GM23338 (cell line): Measurements from ENCODE around the gene TMEM191B. TPM values are rescaled to one million over a fixed set of nuclear protein-coding genes. Genes with fewer than 3 reads are reported as not detected.
A peak's percentile ranks its signal among the peaks of the same experiment; 100 is the strongest.
"Not testable (repeated sequence)": the region's sequence is repeated elsewhere in the genome, so short reads cannot be mapped to it uniquely, and the experiment has no call there.

Experiments used
- ATAC-seq: fragments of 200-7000 bp; cut with Tn5 transposase; 3 replicates; pipeline ENCODE4 v1.9.1; 2020
- DNase-seq: peaks from one replicate; pipeline ENCODE4 v3.0.0-alpha.2; 2015; ENCODE audit warnings: low spot score
- H2AFZ ChIP-seq: fragments of 200-600 bp; sonication (generic); 2 replicates; pipeline ENCODE4 v1.8.0; 2016; ENCODE audit warnings: antibody characterized with exemption, mild to moderate bottlenecking, moderate library complexity
- H3F3A ChIP-seq: fragments of 200-600 bp; sonication (generic); replicated peaks from 2 replicates; pipeline ENCODE4 v1.8.0; 2017; ENCODE audit warnings: antibody characterized with exemption, mixed run types, low read depth
- H3K27ac ChIP-seq: fragments of 200-600 bp; sonication (generic); 2 replicates; pipeline ENCODE4 v1.6.1; 2016; ENCODE audit warnings: low read depth
- H3K27me3 ChIP-seq: fragments of 200-600 bp; sonication (generic); 2 replicates; pipeline ENCODE4 v1.8.0; 2016; ENCODE audit warnings: mild to moderate bottlenecking, mixed run types, moderate library complexity; ENCODE audit not compliant: insufficient read depth
- H3K36me3 ChIP-seq: fragments of 200-600 bp; sonication (generic); 2 replicates; pipeline ENCODE4 v1.8.0; 2016; ENCODE audit warnings: mild to moderate bottlenecking; ENCODE audit not compliant: insufficient read depth
- H3K4me1 ChIP-seq: fragments of 200-600 bp; sonication (generic); 2 replicates; pipeline ENCODE4 v1.8.0; 2016; ENCODE audit warnings: mild to moderate bottlenecking, moderate library complexity; ENCODE audit not compliant: insufficient read depth
- H3K4me2 ChIP-seq: fragments of 200-600 bp; sonication (generic); 2 replicates; pipeline ENCODE4 v1.7.1; 2017; ENCODE audit warnings: mixed run types
- H3K4me3 ChIP-seq: fragments of 200-600 bp; sonication (generic); 2 replicates; pipeline ENCODE4 v1.6.1; 2016; ENCODE audit warnings: mixed run types
- H3K79me2 ChIP-seq: fragments of 200-600 bp; sonication (generic); replicated peaks from 2 replicates; pipeline ENCODE4 v1.8.0; 2017; ENCODE audit warnings: mild to moderate bottlenecking; ENCODE audit not compliant: insufficient read depth
- H3K9me2 ChIP-seq: fragments of 200-600 bp; sonication (generic); 2 replicates; pipeline ENCODE4 v1.8.0; 2017; ENCODE audit not compliant: insufficient read depth
- H4K20me1 ChIP-seq: fragments of 200-600 bp; sonication (generic); replicated peaks from 2 replicates; pipeline ENCODE4 v1.8.0; 2017; ENCODE audit warnings: mild to moderate bottlenecking; ENCODE audit not compliant: insufficient read depth
- H3K27ac Mint-ChIP-seq: 2 replicates; pipeline ENCODE4 v1.8.0; 2020; ENCODE audit warnings: inconsistent platforms, mild to moderate bottlenecking, moderate library complexity, mixed read lengths
- H3K27me3 Mint-ChIP-seq: 3 replicates; pipeline ENCODE4 v1.8.0; 2022; ENCODE audit warnings: low read depth, mild to moderate bottlenecking, moderate library complexity, mixed read lengths, inconsistent platforms; ENCODE audit not compliant: insufficient read depth, poor library complexity
- H3K36me3 Mint-ChIP-seq: 3 replicates; pipeline ENCODE4 v1.8.0; 2021; ENCODE audit warnings: low read depth, mild to moderate bottlenecking, inconsistent platforms, moderate library complexity, mixed read lengths
- H3K4me1 Mint-ChIP-seq: 3 replicates; pipeline ENCODE4 v1.8.0; 2020; ENCODE audit warnings: mild to moderate bottlenecking, inconsistent platforms, mixed read lengths
- H3K4me3 Mint-ChIP-seq: 3 replicates; pipeline ENCODE4 v1.8.0; 2021; ENCODE audit warnings: moderate library complexity, mild to moderate bottlenecking, inconsistent platforms, mixed read lengths
- H3K9me3 Mint-ChIP-seq: 3 replicates; pipeline ENCODE4 v1.8.0; 2020; ENCODE audit warnings: moderate library complexity, mild to moderate bottlenecking, inconsistent platforms, mixed read lengths
- long read RNA-seq: library from polyadenylated mRNA; unstranded; transcript quantifications from one replicate; pipeline ENCODE4 v2.0.0, GENCODE V29; 2020; ENCODE audit not compliant: unreplicated experiment
- polyA plus RNA-seq: library from polyadenylated mRNA; unstranded; fragments of >200 nt; fragmentation: Nextera tagmentation; extraction: Ambion mirVana; gene quantifications from 2 replicates; pipeline ENCODE4 v1.2.1, GENCODE V29; 2016
- total RNA-seq: library from RNA; depleted of rRNA; stranded (reverse); fragments of >200 nt; shearing (Covaris generic); gene quantifications from 2 replicates; pipeline ENCODE4 v1.2.3, GENCODE V29; 2014; rRNA removed

TMEM191B gene
- total RNA-seq (3.6 and 26.3 TPM in 2 replicates), polyA plus RNA-seq (5.3 and 8.3 TPM in 2 replicates)
- long read RNA-seq, partial matches to known transcripts, result 2 of 3 reads
- long read RNA-seq, other reads (novel, unspliced or antisense), result 0 of 3 reads

DNA sequence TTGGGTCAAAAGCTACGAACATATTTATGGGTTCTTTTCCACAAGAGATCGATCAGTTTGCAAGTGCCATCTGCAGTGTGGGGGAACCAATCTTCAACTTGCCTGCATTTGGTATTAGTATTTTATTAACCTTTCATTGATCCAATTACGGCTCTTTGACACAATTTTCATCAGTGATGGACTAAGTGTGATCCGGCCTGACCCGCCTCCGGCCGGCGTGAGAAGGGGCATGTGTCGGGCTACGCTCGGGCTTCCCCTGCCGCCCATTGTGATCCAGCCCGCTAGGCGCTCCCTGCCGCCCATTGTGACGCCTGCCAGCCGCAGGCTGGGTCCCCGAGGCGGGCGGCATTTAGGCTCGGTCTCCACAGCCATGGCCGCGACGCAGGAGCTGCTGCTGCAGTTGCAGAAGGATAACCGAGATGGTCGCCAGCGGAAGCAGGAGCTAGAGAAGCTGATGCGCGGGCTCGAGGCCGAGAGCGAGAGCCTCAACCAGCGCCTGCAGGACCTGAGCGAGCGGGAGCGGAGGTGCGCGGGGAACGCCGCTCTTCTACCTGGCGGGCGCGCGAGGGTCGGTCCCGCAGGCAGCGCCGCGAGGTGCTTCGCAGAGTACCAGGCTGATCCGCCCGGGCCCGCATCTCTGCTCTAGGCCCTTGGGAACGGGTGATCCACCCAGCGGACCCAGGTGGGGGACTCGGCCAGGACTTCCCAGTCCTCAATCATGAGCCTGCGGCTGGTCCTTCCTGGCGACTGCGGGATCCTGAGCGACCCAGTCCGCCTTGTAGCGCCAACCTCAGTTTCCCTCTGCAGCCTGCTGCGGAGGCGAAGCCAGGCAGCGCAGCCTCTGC, at the start of gene TMEM191B:
Gene TMEM191B (plus strand): TSS at position 51 of the 845 bp plus-strand sequence. CDS start 179 bp downstream, at position 230.
- not testable (repeated sequence) for H3K79me2 ChIP-seq, H3K27ac Mint-ChIP-seq, H3K4me2 ChIP-seq, H2AFZ ChIP-seq, H3K36me3 Mint-ChIP-seq, H3K27me3 ChIP-seq, DNase-seq, H3K27ac ChIP-seq, H3K4me3 ChIP-seq, H3K4me1 ChIP-seq, H3F3A ChIP-seq, H3K9me2 ChIP-seq, H3K27me3 Mint-ChIP-seq, H3K4me1 Mint-ChIP-seq, H4K20me1 ChIP-seq, H3K36me3 ChIP-seq, H3K9me3 Mint-ChIP-seq
- ATAC-seq, result peak; percentile 47
- peak within 1 kb of the TSS; percentile 29; the same call in 1 of the 3 replicates for H3K4me3 Mint-ChIP-seq

GRCh38 chr22:18496227-18496626, 31.4 kb upstream of the TMEM191B start:
- H3K4me3 Mint-ChIP-seq, H3K4me3 ChIP-seq, H3K9me3 Mint-ChIP-seq, H3K36me3 Mint-ChIP-seq, DNase-seq, H4K20me1 ChIP-seq, H3K79me2 ChIP-seq, H2AFZ ChIP-seq, H3K27me3 Mint-ChIP-seq, H3K4me2 ChIP-seq, H3K27ac Mint-ChIP-seq, H3K9me2 ChIP-seq, H3K27me3 ChIP-seq, H3K27ac ChIP-seq, H3K4me1 ChIP-seq, H3F3A ChIP-seq, H3K4me1 Mint-ChIP-seq, ATAC-seq, H3K36me3 ChIP-seq: not testable (repeated sequence)

GRCh38 chr22:18511327-18511726, 16.3 kb upstream of the TMEM191B start:
- not testable (repeated sequence) for H3K4me3 ChIP-seq, H3K27me3 Mint-ChIP-seq, H3F3A ChIP-seq, H3K27ac Mint-ChIP-seq, H2AFZ ChIP-seq, H3K36me3 Mint-ChIP-seq, H3K4me1 ChIP-seq, H3K4me3 Mint-ChIP-seq, H3K9me3 Mint-ChIP-seq, H4K20me1 ChIP-seq, H3K9me2 ChIP-seq, H3K27ac ChIP-seq, DNase-seq, H3K4me1 Mint-ChIP-seq, ATAC-seq, H3K4me2 ChIP-seq, H3K27me3 ChIP-seq, H3K36me3 ChIP-seq, H3K79me2 ChIP-seq

DNA sequence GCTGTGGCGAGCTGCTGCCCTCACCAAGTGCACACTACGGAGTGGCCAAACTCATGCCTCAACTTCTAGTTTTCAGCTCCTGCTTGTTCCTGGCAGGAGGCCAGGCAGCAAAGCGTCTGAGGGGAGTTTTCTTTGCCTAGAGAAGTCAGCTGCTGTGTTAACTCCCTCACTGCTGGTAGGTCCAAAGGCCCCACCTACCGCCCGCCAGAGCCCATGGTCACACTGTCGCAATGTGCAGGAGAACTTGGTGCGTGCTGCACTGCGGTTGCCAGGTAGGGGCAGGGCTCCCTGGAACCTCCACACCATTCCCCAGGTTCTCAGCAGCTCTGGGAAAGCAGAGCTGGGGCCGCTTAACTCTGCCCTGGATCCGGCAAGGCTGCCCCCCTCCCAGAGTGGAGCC, 15.2 kb upstream of the TMEM191B start:
- H2AFZ ChIP-seq, H3K27ac Mint-ChIP-seq, H3K79me2 ChIP-seq, H3K36me3 ChIP-seq, H3K36me3 Mint-ChIP-seq, ATAC-seq, H3K4me1 Mint-ChIP-seq, DNase-seq, H3K4me3 ChIP-seq, H3K27me3 Mint-ChIP-seq, H3K27ac ChIP-seq, H3K4me3 Mint-ChIP-seq, H3K9me3 Mint-ChIP-seq, H3K4me1 ChIP-seq, H3K27me3 ChIP-seq, H3F3A ChIP-seq, H3K9me2 ChIP-seq, H4K20me1 ChIP-seq, H3K4me2 ChIP-seq: not testable (repeated sequence)

DNA sequence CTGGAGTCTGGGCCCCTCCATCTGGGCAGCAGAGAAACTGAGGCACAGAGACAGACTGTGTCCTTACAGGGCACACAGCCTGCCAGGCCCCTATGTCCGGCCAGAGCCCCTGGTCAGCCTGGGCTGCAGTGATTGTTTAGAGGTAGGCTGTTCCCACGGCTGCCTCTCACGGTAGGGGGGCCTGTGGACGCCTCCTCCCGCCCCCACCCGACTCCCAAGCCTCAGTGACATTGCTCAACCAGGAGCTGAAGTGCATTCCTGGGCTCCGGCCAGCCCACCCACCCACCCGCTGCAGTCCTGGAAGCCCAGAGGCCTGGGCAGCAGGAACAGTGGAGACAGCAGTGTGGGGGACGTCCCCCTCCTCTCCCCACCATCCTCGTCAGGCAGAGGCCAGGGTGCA, 14.1 kb upstream of the TMEM191B start:
- not testable (repeated sequence) for H3K36me3 Mint-ChIP-seq, H3K4me3 ChIP-seq, H3K4me1 ChIP-seq, H3K4me1 Mint-ChIP-seq, H3K27me3 Mint-ChIP-seq, ATAC-seq, H3K4me2 ChIP-seq, H3K27ac ChIP-seq, H4K20me1 ChIP-seq, H3F3A ChIP-seq, H3K9me2 ChIP-seq, H3K4me3 Mint-ChIP-seq, H2AFZ ChIP-seq, H3K36me3 ChIP-seq, H3K79me2 ChIP-seq, H3K27ac Mint-ChIP-seq, H3K9me3 Mint-ChIP-seq, H3K27me3 ChIP-seq
- peak; percentile 0 for DNase-seq

DNA sequence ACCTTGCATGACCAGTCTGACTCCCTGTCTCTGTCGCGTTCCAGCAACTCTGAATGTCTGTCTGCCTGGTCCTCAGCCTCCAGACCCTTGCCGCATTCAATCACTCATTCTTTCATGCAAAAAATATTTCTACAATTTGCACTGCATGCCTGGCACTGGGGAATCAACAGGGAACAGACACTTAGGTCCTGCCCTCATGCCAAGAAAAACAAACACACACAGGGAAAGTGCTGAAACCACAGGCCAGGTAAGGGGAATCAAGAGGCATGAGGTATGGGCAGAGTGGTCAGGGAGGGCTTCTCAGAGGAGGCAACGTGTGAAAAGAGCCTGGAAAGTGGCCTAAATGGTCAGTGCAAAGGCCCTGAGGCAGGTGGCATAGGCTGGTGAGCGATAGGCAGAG, 9.5 kb upstream of the TMEM191B start, which contains the start of gene GGTLC3:
Gene GGTLC3 (minus strand): TSS at position 101 of the 400 bp plus-strand sequence. CDS start 264 bp downstream, outside the sequence.
- not testable (repeated sequence) for H4K20me1 ChIP-seq, H3K79me2 ChIP-seq, H3F3A ChIP-seq, H3K27ac ChIP-seq, H3K36me3 Mint-ChIP-seq, H3K4me2 ChIP-seq, DNase-seq, H3K27me3 ChIP-seq, ATAC-seq, H3K4me3 ChIP-seq, H3K27ac Mint-ChIP-seq, H2AFZ ChIP-seq, H3K4me3 Mint-ChIP-seq, H3K9me2 ChIP-seq, H3K36me3 ChIP-seq, H3K27me3 Mint-ChIP-seq, H3K4me1 Mint-ChIP-seq, H3K4me1 ChIP-seq, H3K9me3 Mint-ChIP-seq
